ENCODE measurements around the gene ZNF343.

ZNF343 gene

GRCh38 chr20:2521369-2522305 lies 12.9 kb upstream of the ZNF343 start:
- ATAC-seq (ENCODE audit: low read depth) (no peak), DNase-seq (ENCODE audit: low spot score) (no peak)
- H3K4me1 ChIP-seq (ENCODE audit: insufficient read depth, poor library complexity, severe bottlenecking): no peaks in the 10 kb centered on the region
- H3K27ac ChIP-seq (ENCODE audit: poor library complexity, severe bottlenecking): no peak overlapping the region
- H3K9me3 ChIP-seq (ENCODE audit: severe bottlenecking): no peaks in the 10 kb centered on the region
- H3K36me3 ChIP-seq (ENCODE audit: low read depth): no peaks in the 10 kb centered on the region
- no peaks in the 10 kb centered on the region for H3K27me3 ChIP-seq (ENCODE audit: insufficient read depth, poor library complexity, severe bottlenecking)
- TF ChIP-seq CTCF (IDR thresholded peaks at IDR 0.05; ENCODE audit: poor library complexity, severe bottlenecking): peak; percentile 95
- no peak overlapping the region for H3K4me3 ChIP-seq (ENCODE audit: severe bottlenecking)

- H3K27me3 ChIP-seq (ENCODE audit: insufficient read depth, poor library complexity, severe bottlenecking): no peaks in the 10 kb centered on the region
- no peaks in the 10 kb centered on the region for H3K36me3 ChIP-seq (ENCODE audit: low read depth)
- TF ChIP-seq CTCF (IDR thresholded peaks at IDR 0.05; ENCODE audit: poor library complexity, severe bottlenecking): no peak
- ATAC-seq (ENCODE audit: low read depth) (no peak), DNase-seq (ENCODE audit: low spot score) (no peak)
- H3K4me1 ChIP-seq (ENCODE audit: insufficient read depth, poor library complexity, severe bottlenecking): no peaks in the 10 kb centered on the region
- H3K9me3 ChIP-seq (ENCODE audit: severe bottlenecking): no peaks in the 10 kb centered on the region
- H3K4me3 ChIP-seq (ENCODE audit: severe bottlenecking): no peak overlapping the region
- H3K27ac ChIP-seq (ENCODE audit: poor library complexity, severe bottlenecking): no peak overlapping the region
Observed at GRCh38 chr20:2520617-2521016, 11.9 kb upstream of the ZNF343 start.

- DNase-seq (ENCODE audit: low spot score) (no peak), ATAC-seq (ENCODE audit: low read depth) (no peak)
- Histone ChIP-seq H3K9me3 (ENCODE audit: severe bottlenecking) (no peaks in the 10 kb centered on the region), H3K27ac (ENCODE audit: poor library complexity, severe bottlenecking) (no peak overlapping the region), H3K27me3 (ENCODE audit: insufficient read depth, poor library complexity, severe bottlenecking) (no peaks in the 10 kb centered on the region), H3K4me3 (ENCODE audit: severe bottlenecking) (no peak overlapping the region), H3K4me1 (ENCODE audit: insufficient read depth, poor library complexity, severe bottlenecking) (no peaks in the 10 kb centered on the region), H3K36me3 (ENCODE audit: low read depth) (no peaks in the 10 kb centered on the region)
- no peak for TF ChIP-seq CTCF (IDR thresholded peaks at IDR 0.05; ENCODE audit: poor library complexity, severe bottlenecking)
Observed at GRCh38 chr20:2519115-2519809, 10.5 kb upstream of the ZNF343 start.

DNA sequence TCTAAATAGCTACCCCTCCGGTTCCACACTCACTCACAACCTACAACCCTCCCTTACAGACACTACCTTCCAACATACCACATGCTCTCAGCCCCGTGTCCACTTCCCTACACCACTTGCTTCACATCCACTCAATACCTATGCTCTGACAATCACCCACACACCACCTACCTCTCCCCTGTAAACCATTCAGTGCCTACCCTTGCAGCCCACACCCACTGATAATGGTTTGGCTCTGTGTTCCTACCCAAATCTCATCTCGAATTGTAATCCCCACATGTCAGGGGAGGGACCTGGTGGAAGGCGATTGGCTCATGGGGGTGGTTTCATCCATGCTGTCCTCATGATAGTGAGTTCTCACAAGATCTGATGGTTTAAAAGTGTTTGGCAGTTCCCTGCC lies 9.8 kb upstream of the ZNF343 start:
- H3K27ac ChIP-seq (ENCODE audit: poor library complexity, severe bottlenecking): no peak overlapping the region
- no peak for ATAC-seq (ENCODE audit: low read depth)
- no peak for TF ChIP-seq CTCF (IDR thresholded peaks at IDR 0.05; ENCODE audit: poor library complexity, severe bottlenecking)
- H3K9me3 ChIP-seq (ENCODE audit: severe bottlenecking): no peaks in the 10 kb centered on the region
- no peaks in the 10 kb centered on the region for H3K4me1 ChIP-seq (ENCODE audit: insufficient read depth, poor library complexity, severe bottlenecking)
- no peak for DNase-seq (ENCODE audit: low spot score)
- no peak overlapping the region for H3K4me3 ChIP-seq (ENCODE audit: severe bottlenecking)
- H3K36me3 ChIP-seq (ENCODE audit: low read depth): no peaks in the 10 kb centered on the region
- no peaks in the 10 kb centered on the region for H3K27me3 ChIP-seq (ENCODE audit: insufficient read depth, poor library complexity, severe bottlenecking)

All from RWPE2 (cell line).